Measurements from ENCODE around the gene TEAD4. TPM values are rescaled to one million over a fixed set of nuclear protein-coding genes. Genes with fewer than 3 reads are reported as not detected.

Gene TEAD4
- total RNA-seq, 1 experiment from 2014 or later: 33.8 TPM

GRCh38 chr12:2984249-2984648, 25.1 kb downstream of the TEAD4 start:
- intact Hi-C loops (cut with micrococcal nuclease): no loop called here
- TF ChIP-seq CTCF (IDR thresholded peaks at IDR 0.05; ENCODE audit: unreplicated experiment): no peak

GRCh38 chr12:2984698-2985097, 25.5 kb downstream of the TEAD4 start:
- DNase-seq (ENCODE audit: unreplicated experiment): no peak
- POLR2A ChIA-PET: no interaction called here
- CTCF ChIA-PET: interaction anchor here (0.6 kb wide), 1 partner anchor 43 kb away, joined by 3 read pairs; no protein-coding TSS in a partner anchor
- H3K9me3 Mint-ChIP-seq (ENCODE audit: unreplicated experiment): no peaks in the 10 kb centered on the region
- intact Hi-C loops (cut with micrococcal nuclease): no loop called here
- H3K4me3 Mint-ChIP-seq (ENCODE audit: unreplicated experiment): no peak overlapping the region
- BruUV-seq (replicated peaks): no TSS peak
- no peaks in the 10 kb centered on the region for H3K27me3 Mint-ChIP-seq (ENCODE audit: insufficient read depth, unreplicated experiment)
- H3K27ac Mint-ChIP-seq (ENCODE audit: low read depth, unreplicated experiment): no peak overlapping the region
- H3K36me3 Mint-ChIP-seq (ENCODE audit: insufficient read depth, unreplicated experiment): peaks cover 17% of the 10 kb centered on the region
- TF ChIP-seq CTCF (IDR thresholded peaks at IDR 0.05; ENCODE audit: unreplicated experiment): no peak
- H3K4me1 Mint-ChIP-seq (ENCODE audit: insufficient read depth, unreplicated experiment): peaks cover 8% of the 10 kb centered on the region

More at GRCh38 chr12:2984249-2984648, 25.1 kb downstream of the TEAD4 start:
- Mint-ChIP-seq H3K27me3 (ENCODE audit: insufficient read depth, unreplicated experiment) (no peaks in the 10 kb centered on the region), H3K4me1 (ENCODE audit: insufficient read depth, unreplicated experiment) (peaks cover 8% of the 10 kb centered on the region), H3K27ac (ENCODE audit: low read depth, unreplicated experiment) (no peak overlapping the region), H3K9me3 (ENCODE audit: unreplicated experiment) (no peaks in the 10 kb centered on the region), H3K4me3 (ENCODE audit: unreplicated experiment) (no peak overlapping the region), H3K36me3 (ENCODE audit: insufficient read depth, unreplicated experiment) (peaks cover 17% of the 10 kb centered on the region)
- BruUV-seq (replicated peaks): no TSS peak
- CTCF ChIA-PET: no interaction called here
- DNase-seq (ENCODE audit: unreplicated experiment): no peak
- POLR2A ChIA-PET: no interaction called here

- peaks cover 17% of the 10 kb centered on the region for H3K36me3 Mint-ChIP-seq (ENCODE audit: insufficient read depth, unreplicated experiment)
- no TSS peak for BruUV-seq (replicated peaks)
- no peak overlapping the region for H3K27ac Mint-ChIP-seq (ENCODE audit: low read depth, unreplicated experiment)
- TF ChIP-seq CTCF (IDR thresholded peaks at IDR 0.05; ENCODE audit: unreplicated experiment): no peak
- no peaks in the 10 kb centered on the region for H3K9me3 Mint-ChIP-seq (ENCODE audit: unreplicated experiment)
- CTCF ChIA-PET: interaction anchor here (1.0 kb wide), 1 partner anchor 247 kb away, joined by 3 read pairs; no protein-coding TSS in a partner anchor
- H3K27me3 Mint-ChIP-seq (ENCODE audit: insufficient read depth, unreplicated experiment): no peaks in the 10 kb centered on the region
- POLR2A ChIA-PET: interaction anchor here (1.1 kb wide), 1 partner anchor 10 kb away, joined by 4 read pairs; no protein-coding TSS in a partner anchor
- H3K4me1 Mint-ChIP-seq (ENCODE audit: insufficient read depth, unreplicated experiment): peaks cover 8% of the 10 kb centered on the region
- intact Hi-C loops (cut with micrococcal nuclease): no loop called here
- H3K4me3 Mint-ChIP-seq (ENCODE audit: unreplicated experiment): no peak overlapping the region
- no peak for DNase-seq (ENCODE audit: unreplicated experiment)
Measured at GRCh38 chr12:2986876-2987275, 27.7 kb downstream of the TEAD4 start.

GRCh38 chr12:2988494-2988893, 29.3 kb downstream of the TEAD4 start:
- ChIA-PET CTCF (interaction anchor here (0.5 kb wide), 1 partner anchor 250 kb away, joined by 4 read pairs; no protein-coding TSS in a partner anchor), POLR2A (no interaction called here)
- TF ChIP-seq CTCF (IDR thresholded peaks at IDR 0.05; ENCODE audit: unreplicated experiment): no peak
- Mint-ChIP-seq H3K27ac (ENCODE audit: low read depth, unreplicated experiment) (no peak overlapping the region), H3K36me3 (ENCODE audit: insufficient read depth, unreplicated experiment) (peaks cover 17% of the 10 kb centered on the region), H3K4me1 (ENCODE audit: insufficient read depth, unreplicated experiment) (peaks cover 8% of the 10 kb centered on the region), H3K27me3 (ENCODE audit: insufficient read depth, unreplicated experiment) (no peaks in the 10 kb centered on the region), H3K9me3 (ENCODE audit: unreplicated experiment) (no peaks in the 10 kb centered on the region), H3K4me3 (ENCODE audit: unreplicated experiment) (no peak overlapping the region)
- intact Hi-C loops (cut with micrococcal nuclease): no loop called here
- no TSS peak for BruUV-seq (replicated peaks)
- DNase-seq (ENCODE audit: unreplicated experiment): no peak
